GM19395 (cell line): ENCODE data around the gene DYRK2.

Source experiments
- ATAC-seq: cut with Tn5 transposase; IDR thresholded peaks from one replicate; pipeline ENCODE4 v1.9.1; 2021; ENCODE audit warnings: mild to moderate bottlenecking, moderate library complexity; ENCODE audit not compliant: unreplicated experiment

The DYRK2 gene

GRCh38 chr12:67648521-67649260 lies at the start of gene DYRK2:
DYRK2 (plus strand) TSS chr12:67648745; CDS start chr12:67649134, 389 bp downstream.
- ATAC-seq = peak; percentile 52

- ATAC-seq = no peak
These were observed 48.9 kb upstream of the DYRK2 start for GRCh38 chr12:67599691-67600090.

- ATAC-seq = no peak
These were observed 47.4 kb upstream of the DYRK2 start for GRCh38 chr12:67601126-67601525.

- no peak for ATAC-seq
These were observed 39.2 kb upstream of the DYRK2 start for GRCh38 chr12:67609226-67609870.

GRCh38 chr12:67613040-67613439 lies 35.5 kb upstream of the DYRK2 start:
- no peak for ATAC-seq

GRCh38 chr12:67617629-67618028 lies 30.9 kb upstream of the DYRK2 start:
- ATAC-seq = no peak

GRCh38 chr12:67618303-67618702 lies 30.2 kb upstream of the DYRK2 start:
- ATAC-seq = no peak

- ATAC-seq = no peak
These were observed 27.4 kb upstream of the DYRK2 start for GRCh38 chr12:67621112-67621511.

GRCh38 chr12:67621926-67622325 lies 26.6 kb upstream of the DYRK2 start:
- no peak for ATAC-seq

GRCh38 chr12:67623259-67623658 lies 25.3 kb upstream of the DYRK2 start:
- no peak for ATAC-seq

- no peak for ATAC-seq
These were observed 24.2 kb upstream of the DYRK2 start for GRCh38 chr12:67624355-67624754.

- ATAC-seq = no peak
These were observed 23.5 kb upstream of the DYRK2 start for GRCh38 chr12:67625004-67625403.

- no peak for ATAC-seq
These were observed 22.4 kb upstream of the DYRK2 start for GRCh38 chr12:67626156-67626555.

GRCh38 chr12:67630373-67631088 lies 18.0 kb upstream of the DYRK2 start:
- peak; percentile 97 for ATAC-seq

GRCh38 chr12:67632005-67632404 lies 16.5 kb upstream of the DYRK2 start:
- ATAC-seq = no peak

GRCh38 chr12:67633024-67633610 lies 15.4 kb upstream of the DYRK2 start:
- ATAC-seq = no peak

- ATAC-seq = no peak
These were observed 14.8 kb upstream of the DYRK2 start for GRCh38 chr12:67633708-67634107.

GRCh38 chr12:67634303-67634761 lies 14.2 kb upstream of the DYRK2 start:
- ATAC-seq = no peak

- no peak for ATAC-seq
These were observed 10.8 kb upstream of the DYRK2 start for GRCh38 chr12:67637718-67638117.

GRCh38 chr12:67638694-67639093 lies 9.9 kb upstream of the DYRK2 start:
- no peak for ATAC-seq

GRCh38 chr12:67640863-67641262 lies 7.7 kb upstream of the DYRK2 start:
- no peak for ATAC-seq
